OCI-LY7 (cell line): ENCODE results near the gene MTMR1. TPM values are rescaled to one million over a fixed set of nuclear protein-coding genes. Genes with fewer than 3 reads are reported as not detected.

Experiments used
- BruUV-seq: library from RNA; stranded (reverse); fragments of 400-500 nt; replicated peaks from 2 replicates; lab custom pipeline; 2021; lab: Mats Ljungman, UMichigan
- CTCF ChIA-PET: fragments of 300-600 bp; sonication (Branson Sonifier 250); formaldehyde crosslinking; loops from one replicate; lab custom pipeline; 2022; ENCODE audit warnings: antibody characterized with exemption; ENCODE audit not compliant: unreplicated experiment; lab: Charles Lee
- POLR2A ChIA-PET: fragments of 300-600 bp; sonication (Branson Sonifier 250); formaldehyde crosslinking; loops from one replicate; lab custom pipeline; 2022; ENCODE audit warnings: antibody characterized with exemption; lab: Charles Lee
- DNase-seq: peaks from one replicate; pipeline ENCODE4 v3.0.0-alpha.2; 2015; ENCODE audit warnings: low spot score
- H2AFZ ChIP-seq: fragments of 200-600 bp; sonication (generic), shearing (Covaris generic); 2 replicates; pipeline ENCODE4 v1.6.1; 2014; ENCODE audit warnings: mild to moderate bottlenecking, antibody characterized with exemption, low read length, moderate library complexity
- H3K27ac ChIP-seq: fragments of 200-600 bp; sonication (generic); 2 replicates; pipeline ENCODE4 v1.5.1; 2014; ENCODE audit warnings: mixed run types, low read depth, mild to moderate bottlenecking, moderate library complexity, low read length, inconsistent platforms; ENCODE audit not compliant: poor library complexity, severe bottlenecking
- H3K36me3 ChIP-seq: fragments of 200-600 bp; sonication (generic); 2 replicates; pipeline ENCODE4 v1.6.1; 2014; ENCODE audit warnings: mild to moderate bottlenecking, antibody characterized with exemption, low read length, moderate library complexity, mixed read lengths; ENCODE audit not compliant: insufficient read depth
- H3K4me1 ChIP-seq: fragments of 200-600 bp; sonication (generic); 2 replicates; pipeline ENCODE4 v1.5.1; 2014; ENCODE audit warnings: mild to moderate bottlenecking, low read length; ENCODE audit not compliant: insufficient read depth, poor library complexity, severe bottlenecking
- H3K4me2 ChIP-seq: fragments of 200-600 bp; sonication (generic); 2 replicates; pipeline ENCODE4 v1.6.1; 2014; ENCODE audit warnings: mild to moderate bottlenecking, low read length
- H3K4me3 ChIP-seq: fragments of 200-600 bp; sonication (generic); 2 replicates; pipeline ENCODE4 v1.5.1; 2014; ENCODE audit warnings: mild to moderate bottlenecking, low read depth, low read length; ENCODE audit not compliant: poor library complexity, severe bottlenecking
- H3K79me2 ChIP-seq: fragments of 200-600 bp; sonication (generic); 2 replicates; pipeline ENCODE4 v1.6.1; 2016; ENCODE audit warnings: low read depth, mild to moderate bottlenecking, low read length, moderate library complexity, mixed read lengths; ENCODE audit not compliant: insufficient read depth
- H3K9me2 ChIP-seq: fragments of 200-600 bp; sonication (generic); 2 replicates; pipeline ENCODE4 v1.6.1; 2016; ENCODE audit warnings: mild to moderate bottlenecking, low read length, mixed read lengths; ENCODE audit not compliant: insufficient read depth
- H3K9me3 ChIP-seq: fragments of 200-600 bp; sonication (generic); 2 replicates; pipeline ENCODE4 v1.6.1; 2014; ENCODE audit warnings: mild to moderate bottlenecking, mixed run types, low read length, mixed read lengths
- H4K20me1 ChIP-seq: fragments of 200-600 bp; sonication (generic); 2 replicates; pipeline ENCODE4 v1.6.1; 2014; ENCODE audit warnings: mild to moderate bottlenecking, antibody characterized with exemption, low read length, moderate library complexity, mixed read lengths; ENCODE audit not compliant: insufficient read depth
- EZH2phosphoT487 ChIP-seq: fragments of 200-600 bp; sonication (generic); IDR thresholded peaks from 2 replicates; pipeline ENCODE4 v1.6.1; 2018; ENCODE audit warnings: low read depth, borderline replicate concordance, mild to moderate bottlenecking, mixed run types, antibody characterized with exemption, low read length, moderate library complexity, mixed read lengths
- intact Hi-C: fragments of 100-400 bp; cut with micrococcal nuclease; formaldehyde crosslinking; loops from one replicate; pipeline ENCODE4 v1.10.0; 2022; ENCODE audit not compliant: unreplicated experiment
- total RNA-seq, 2 experiments: library from RNA; depleted of rRNA in 1 of 2; stranded (reverse); fragments of >200 nt in 1 of 2; shearing (Covaris generic) in 1 of 2; gene quantifications; 2 replicates each; pipeline ENCODE4 v1.2.3, GENCODE V29; 2014 to 2022
- TF ChIP-seq, protein P1 (sequence below): fragments of 200-600 bp; sonication (generic); conservative IDR thresholded peaks from 2 replicates; pipeline ENCODE4 v1.5.1; 2014; ENCODE audit warnings: mild to moderate bottlenecking, antibody characterized with exemption, low read length, moderate library complexity, mixed read lengths

The MTMR1 gene
- total RNA-seq, 2 experiments from 2014 or later = 49.7 to 57.6 TPM

GRCh38 chrX:150768132-150768485, 74.9 kb downstream of the MTMR1 start:
- TF ChIP-seq, protein P1, sequence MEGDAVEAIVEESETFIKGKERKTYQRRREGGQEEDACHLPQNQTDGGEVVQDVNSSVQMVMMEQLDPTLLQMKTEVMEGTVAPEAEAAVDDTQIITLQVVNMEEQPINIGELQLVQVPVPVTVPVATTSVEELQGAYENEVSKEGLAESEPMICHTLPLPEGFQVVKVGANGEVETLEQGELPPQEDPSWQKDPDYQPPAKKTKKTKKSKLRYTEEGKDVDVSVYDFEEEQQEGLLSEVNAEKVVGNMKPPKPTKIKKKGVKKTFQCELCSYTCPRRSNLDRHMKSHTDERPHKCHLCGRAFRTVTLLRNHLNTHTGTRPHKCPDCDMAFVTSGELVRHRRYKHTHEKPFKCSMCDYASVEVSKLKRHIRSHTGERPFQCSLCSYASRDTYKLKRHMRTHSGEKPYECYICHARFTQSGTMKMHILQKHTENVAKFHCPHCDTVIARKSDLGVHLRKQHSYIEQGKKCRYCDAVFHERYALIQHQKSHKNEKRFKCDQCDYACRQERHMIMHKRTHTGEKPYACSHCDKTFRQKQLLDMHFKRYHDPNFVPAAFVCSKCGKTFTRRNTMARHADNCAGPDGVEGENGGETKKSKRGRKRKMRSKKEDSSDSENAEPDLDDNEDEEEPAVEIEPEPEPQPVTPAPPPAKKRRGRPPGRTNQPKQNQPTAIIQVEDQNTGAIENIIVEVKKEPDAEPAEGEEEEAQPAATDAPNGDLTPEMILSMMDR = no peak
- TF ChIP-seq EZH2phosphoT487 = no peak
- intact Hi-C loops = no loop called here
- ChIA-PET POLR2A (no interaction called here), CTCF (no interaction called here)
- no peak overlapping the region for H3K27ac ChIP-seq
- H2AFZ ChIP-seq = no peak overlapping the region
- no peaks in the 10 kb centered on the region for H3K79me2 ChIP-seq
- H4K20me1 ChIP-seq = no peaks in the 10 kb centered on the region
- H3K9me3 ChIP-seq = no peaks in the 10 kb centered on the region
- peaks cover 10% of the 10 kb centered on the region; the same call in 1 of the 2 replicates for H3K36me3 ChIP-seq
- no peaks in the 10 kb centered on the region for H3K9me2 ChIP-seq
- H3K4me3 ChIP-seq = no peak overlapping the region
- DNase-seq = no peak
- no TSS peak for BruUV-seq
- H3K4me1 ChIP-seq = no peaks in the 10 kb centered on the region
- H3K4me2 ChIP-seq = no peak overlapping the region

- Histone ChIP-seq H3K9me2 (no peaks in the 10 kb centered on the region), H3K79me2 (no peaks in the 10 kb centered on the region), H2AFZ (no peak overlapping the region), H3K9me3 (no peaks in the 10 kb centered on the region), H4K20me1 (no peaks in the 10 kb centered on the region), H3K27ac (no peak overlapping the region), H3K36me3 (peaks cover 10% of the 10 kb centered on the region; the same call in 1 of the 2 replicates), H3K4me2 (no peak overlapping the region), H3K4me3 (no peak overlapping the region), H3K4me1 (no peaks in the 10 kb centered on the region)
- ChIA-PET CTCF (no interaction called here), POLR2A (no interaction called here)
- TF ChIP-seq, protein P1 = no peak
- TF ChIP-seq EZH2phosphoT487 = no peak
- intact Hi-C loops = no loop called here
- no peak for DNase-seq
- no TSS peak for BruUV-seq
Measured at GRCh38 chrX:150768580-150769190, 75.5 kb downstream of the MTMR1 start.

DNA sequence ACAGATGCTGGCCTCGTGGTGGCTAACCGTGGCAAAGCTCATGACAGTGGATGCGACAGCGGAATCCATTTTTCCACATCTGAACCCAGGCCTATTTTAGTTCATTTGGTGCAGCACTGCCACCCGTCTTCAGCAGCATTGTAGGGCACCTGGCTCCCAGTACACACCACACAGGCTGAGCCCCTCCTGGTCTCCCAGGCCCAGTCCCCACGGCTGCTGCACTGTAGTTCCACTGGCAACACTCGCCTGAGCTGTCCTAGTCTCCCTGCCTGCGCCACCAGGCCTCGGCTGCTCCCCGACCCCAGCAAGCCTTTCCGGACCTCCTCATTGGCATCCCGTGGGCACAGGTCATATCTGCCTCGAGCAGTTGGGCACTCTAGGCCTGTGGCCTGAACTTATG, 76.2 kb downstream of the MTMR1 start:
- Histone ChIP-seq H3K36me3 (peaks cover 10% of the 10 kb centered on the region; the same call in 1 of the 2 replicates), H4K20me1 (no peaks in the 10 kb centered on the region), H2AFZ (no peak overlapping the region), H3K27ac (no peak overlapping the region), H3K4me1 (no peaks in the 10 kb centered on the region), H3K4me2 (no peak overlapping the region), H3K4me3 (no peak overlapping the region), H3K9me3 (no peaks in the 10 kb centered on the region), H3K9me2 (no peaks in the 10 kb centered on the region), H3K79me2 (no peaks in the 10 kb centered on the region)
- BruUV-seq = no TSS peak
- intact Hi-C loops = no loop called here
- CTCF ChIA-PET = no interaction called here
- no peak for DNase-seq
- POLR2A ChIA-PET = no interaction called here
- no peak for TF ChIP-seq EZH2phosphoT487
- TF ChIP-seq, protein P1 = no peak
